ENCODE results near the gene CCDC85C. TPM values are rescaled to one million over a fixed set of nuclear protein-coding genes. Genes with fewer than 3 reads are reported as not detected.
A peak's percentile ranks its signal among the peaks of the same experiment; 100 is the strongest.

CCDC85C gene
- polyA plus RNA-seq, 1 of the 3 experiments (the other 2 are of a cell fraction) = 9.6 TPM

DNA sequence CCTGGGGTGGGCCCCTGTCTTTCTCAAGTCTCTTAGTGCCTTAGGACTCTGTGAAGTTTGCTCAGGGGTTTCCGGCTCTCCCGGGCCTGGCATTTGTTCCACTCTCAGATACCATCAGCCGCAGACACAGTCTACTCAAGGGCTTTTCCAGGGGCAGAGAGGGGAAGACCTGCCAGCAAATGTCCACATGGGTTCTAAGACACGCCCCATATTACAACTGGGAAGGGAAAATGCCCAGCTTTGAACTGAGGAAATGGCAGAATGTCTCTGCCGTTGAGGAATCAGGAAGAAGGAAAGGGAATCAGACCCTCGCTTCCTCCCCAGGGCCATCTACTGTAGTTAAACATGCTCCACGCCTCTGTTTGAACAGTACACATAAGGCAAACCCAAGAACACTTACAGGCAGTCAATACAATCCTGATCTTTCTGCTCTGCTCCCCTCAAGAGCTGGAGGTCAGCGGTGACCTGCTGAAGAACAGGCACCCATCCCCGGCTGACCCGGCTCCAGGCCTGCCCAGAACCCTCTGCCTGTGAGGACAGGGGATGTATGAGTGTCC lies 7.9 kb downstream of the CCDC85C start:
- Histone ChIP-seq H2AFZ (ENCODE audit: low read depth) (no peak overlapping the region), H3K4me2 (no peak overlapping the region), H3K27me3 (ENCODE audit: insufficient read depth) (no peaks in the 10 kb centered on the region), H3K79me2 (ENCODE audit: insufficient read depth) (peaks cover 96% of the 10 kb centered on the region), H3K9ac (no peak overlapping the region), H3K27ac (ENCODE audit: low read depth in 2 of 2, low read length in 1 of 2) (peak overlapping the region in 1 of 2 experiments; percentile 25; a peak in 1 of 4 replicates), H3K9me3 (no peaks in the 10 kb centered on the region), H3F3A (replicated peaks; ENCODE audit: insufficient read depth) (no peaks in the 10 kb centered on the region), H4K20me1 (ENCODE audit: insufficient read depth) (peaks cover 56% of the 10 kb centered on the region), H3K9me2 (no peaks in the 10 kb centered on the region), H3K4me1 (ENCODE audit: control insufficient read depth in 1 of 2, insufficient read depth in 2 of 2, low read depth in 1 of 2, low read length in 1 of 2) (peaks cover 15 to 88% of the 10 kb centered on the region in 2 experiments; a peak in 3 of 4 replicates), H3K36me3 (replicated peaks in 1 of 2; ENCODE audit: control insufficient read depth in 1 of 2, insufficient read depth in 2 of 2, low read length in 1 of 2) (no peaks in the 10 kb centered on the region), H3K4me3 (ENCODE audit: low read depth in 2 of 2, low read length in 1 of 2) (no peak overlapping the region)
- DNase-seq = no peak
- POLR2A ChIA-PET = interaction anchor here (0.8 kb wide), 1 partner anchor 9 kb away, joined by 3 read pairs; no protein-coding TSS in a partner anchor
- WGBS (ENCODE audit: low lambda C conversion rate) = 82% methylated on average over 8 of the region's 10 CpGs
- TF ChIP-seq, protein P1, sequence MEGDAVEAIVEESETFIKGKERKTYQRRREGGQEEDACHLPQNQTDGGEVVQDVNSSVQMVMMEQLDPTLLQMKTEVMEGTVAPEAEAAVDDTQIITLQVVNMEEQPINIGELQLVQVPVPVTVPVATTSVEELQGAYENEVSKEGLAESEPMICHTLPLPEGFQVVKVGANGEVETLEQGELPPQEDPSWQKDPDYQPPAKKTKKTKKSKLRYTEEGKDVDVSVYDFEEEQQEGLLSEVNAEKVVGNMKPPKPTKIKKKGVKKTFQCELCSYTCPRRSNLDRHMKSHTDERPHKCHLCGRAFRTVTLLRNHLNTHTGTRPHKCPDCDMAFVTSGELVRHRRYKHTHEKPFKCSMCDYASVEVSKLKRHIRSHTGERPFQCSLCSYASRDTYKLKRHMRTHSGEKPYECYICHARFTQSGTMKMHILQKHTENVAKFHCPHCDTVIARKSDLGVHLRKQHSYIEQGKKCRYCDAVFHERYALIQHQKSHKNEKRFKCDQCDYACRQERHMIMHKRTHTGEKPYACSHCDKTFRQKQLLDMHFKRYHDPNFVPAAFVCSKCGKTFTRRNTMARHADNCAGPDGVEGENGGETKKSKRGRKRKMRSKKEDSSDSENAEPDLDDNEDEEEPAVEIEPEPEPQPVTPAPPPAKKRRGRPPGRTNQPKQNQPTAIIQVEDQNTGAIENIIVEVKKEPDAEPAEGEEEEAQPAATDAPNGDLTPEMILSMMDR (IDR thresholded peaks at IDR 0.05) = no peak
- TF ChIP-seq ELF1 (IDR thresholded peaks at IDR 0.05) (no peak), RXRA (IDR thresholded peaks at IDR 0.05; ENCODE audit: borderline replicate concordance, low read depth) (no peak), FOXJ3 (CRISPR knock-in tag; IDR thresholded peaks at IDR 0.05) (no peak), FOSL2 (IDR thresholded peaks at IDR 0.05; ENCODE audit: borderline replicate concordance, low read depth) (no peak)
- TF ChIP-seq, protein P2, sequence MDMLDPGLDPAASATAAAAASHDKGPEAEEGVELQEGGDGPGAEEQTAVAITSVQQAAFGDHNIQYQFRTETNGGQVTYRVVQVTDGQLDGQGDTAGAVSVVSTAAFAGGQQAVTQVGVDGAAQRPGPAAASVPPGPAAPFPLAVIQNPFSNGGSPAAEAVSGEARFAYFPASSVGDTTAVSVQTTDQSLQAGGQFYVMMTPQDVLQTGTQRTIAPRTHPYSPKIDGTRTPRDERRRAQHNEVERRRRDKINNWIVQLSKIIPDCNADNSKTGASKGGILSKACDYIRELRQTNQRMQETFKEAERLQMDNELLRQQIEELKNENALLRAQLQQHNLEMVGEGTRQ (IDR thresholded peaks at IDR 0.05; ENCODE audit: borderline replicate concordance, low read depth, low read length) = no peak
- CTCF ChIA-PET = interaction anchor here (1.1 kb wide), 1 partner anchor 33 kb away, joined by 3 read pairs; no protein-coding TSS in a partner anchor

DNA sequence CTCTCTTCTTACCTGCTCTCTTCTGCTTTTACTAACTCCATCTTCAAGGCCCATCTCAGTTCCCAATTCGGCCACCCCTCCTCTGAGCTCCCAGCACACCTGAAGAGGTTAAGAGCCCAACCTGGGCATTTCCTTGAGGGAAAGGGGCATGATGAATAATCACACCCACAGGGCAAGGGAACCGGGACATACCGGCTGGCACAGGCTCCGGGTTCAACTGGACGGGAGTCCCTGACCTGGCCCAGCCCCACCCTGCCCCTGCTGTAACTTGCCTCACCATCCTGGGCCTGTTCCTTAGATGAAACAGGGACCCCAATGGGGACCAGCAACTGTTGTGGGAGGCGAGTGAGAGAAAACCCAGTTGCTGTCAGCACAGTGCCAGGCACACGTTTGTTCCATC lies 8.5 kb downstream of the CCDC85C start:
- peaks cover 50% of the 10 kb centered on the region for H4K20me1 ChIP-seq (ENCODE audit: insufficient read depth)
- WGBS (ENCODE audit: low lambda C conversion rate) = 86% methylated on average over 6 of the region's 7 CpGs
- no peak for TF ChIP-seq MEF2A (IDR thresholded peaks at IDR 0.05; ENCODE audit: borderline replicate concordance, low read depth)
- TF ChIP-seq MXI1 (IDR thresholded peaks at IDR 0.05; ENCODE audit: low read depth, low read length) = no peak
- TF ChIP-seq, protein P3, sequence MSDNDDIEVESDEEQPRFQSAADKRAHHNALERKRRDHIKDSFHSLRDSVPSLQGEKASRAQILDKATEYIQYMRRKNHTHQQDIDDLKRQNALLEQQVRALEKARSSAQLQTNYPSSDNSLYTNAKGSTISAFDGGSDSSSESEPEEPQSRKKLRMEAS (IDR thresholded peaks at IDR 0.05; ENCODE audit: low read depth) = no peak
- TF ChIP-seq GABPA (IDR thresholded peaks at IDR 0.05; ENCODE audit: low read depth) = no peak
- no peak for TF ChIP-seq SMC3 (IDR thresholded peaks at IDR 0.05; ENCODE audit: low read depth, low read length)
- TF ChIP-seq, protein P1 (IDR thresholded peaks at IDR 0.05) = no peak
- no peak for TF ChIP-seq POLR2AphosphoS5 (IDR thresholded peaks at IDR 0.05; ENCODE audit: low read depth, low read length)
- TF ChIP-seq, protein P2 (IDR thresholded peaks at IDR 0.05; ENCODE audit: borderline replicate concordance, low read depth, low read length) = no peak
- TF ChIP-seq, protein P4, sequence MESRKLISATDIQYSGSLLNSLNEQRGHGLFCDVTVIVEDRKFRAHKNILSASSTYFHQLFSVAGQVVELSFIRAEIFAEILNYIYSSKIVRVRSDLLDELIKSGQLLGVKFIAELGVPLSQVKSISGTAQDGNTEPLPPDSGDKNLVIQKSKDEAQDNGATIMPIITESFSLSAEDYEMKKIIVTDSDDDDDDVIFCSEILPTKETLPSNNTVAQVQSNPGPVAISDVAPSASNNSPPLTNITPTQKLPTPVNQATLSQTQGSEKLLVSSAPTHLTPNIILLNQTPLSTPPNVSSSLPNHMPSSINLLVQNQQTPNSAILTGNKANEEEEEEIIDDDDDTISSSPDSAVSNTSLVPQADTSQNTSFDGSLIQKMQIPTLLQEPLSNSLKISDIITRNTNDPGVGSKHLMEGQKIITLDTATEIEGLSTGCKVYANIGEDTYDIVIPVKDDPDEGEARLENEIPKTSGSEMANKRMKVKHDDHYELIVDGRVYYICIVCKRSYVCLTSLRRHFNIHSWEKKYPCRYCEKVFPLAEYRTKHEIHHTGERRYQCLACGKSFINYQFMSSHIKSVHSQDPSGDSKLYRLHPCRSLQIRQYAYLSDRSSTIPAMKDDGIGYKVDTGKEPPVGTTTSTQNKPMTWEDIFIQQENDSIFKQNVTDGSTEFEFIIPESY (IDR thresholded peaks at IDR 0.05; ENCODE audit: borderline replicate concordance, low read depth) = no peak
- no peak for TF ChIP-seq RCOR1 (IDR thresholded peaks at IDR 0.05; ENCODE audit: low read length)
- no peak for TF ChIP-seq CHD2 (IDR thresholded peaks at IDR 0.05; ENCODE audit: low read length, partially characterized antibody)
- TF ChIP-seq EZH2phosphoT487 (IDR thresholded peaks at IDR 0.05; ENCODE audit: borderline replicate concordance, low read depth) = no peak
- no peak for TF ChIP-seq FOXJ3 (CRISPR knock-in tag; IDR thresholded peaks at IDR 0.05)
- no peak for TF ChIP-seq ELF1 (IDR thresholded peaks at IDR 0.05)
- no peak for TF ChIP-seq YY1 (IDR thresholded peaks at IDR 0.05; ENCODE audit: low read depth)

More for the DNA sequence above, 8.5 kb downstream of the CCDC85C start:
- Histone ChIP-seq H3K27ac (ENCODE audit: low read depth in 2 of 2, low read length in 1 of 2) (no peak overlapping the region; a peak in 1 of 4 replicates), H3K4me3 (ENCODE audit: low read depth in 2 of 2, low read length in 1 of 2) (no peak overlapping the region), H3K4me1 (ENCODE audit: control insufficient read depth in 1 of 2, insufficient read depth in 2 of 2, low read depth in 1 of 2, low read length in 1 of 2) (peaks cover 15 to 89% of the 10 kb centered on the region in 2 experiments), H3K9me2 (no peaks in the 10 kb centered on the region), H3K27me3 (ENCODE audit: insufficient read depth) (no peaks in the 10 kb centered on the region), H3K79me2 (ENCODE audit: insufficient read depth) (peaks cover 96% of the 10 kb centered on the region), H3F3A (replicated peaks; ENCODE audit: insufficient read depth) (no peaks in the 10 kb centered on the region), H3K36me3 (replicated peaks in 1 of 2; ENCODE audit: control insufficient read depth in 1 of 2, insufficient read depth in 2 of 2, low read length in 1 of 2) (no peaks in the 10 kb centered on the region), H3K9me3 (no peaks in the 10 kb centered on the region), H3K9ac (no peak overlapping the region), H3K4me2 (no peak overlapping the region), H2AFZ (ENCODE audit: low read depth) (no peak overlapping the region)
- CTCF ChIA-PET = interaction anchor here (1.0 kb wide), 1 partner anchor 20 kb away, joined by 5 read pairs; no protein-coding TSS in a partner anchor
- DNase-seq = no peak
- POLR2A ChIA-PET = interaction anchor here (0.8 kb wide), 1 partner anchor 8 kb away, joined by 3 read pairs; no protein-coding TSS in a partner anchor
